Stimulated activated naive CD8-positive, alpha-beta T cell treated with anti-CD3 and anti-CD28 coated beads, Interleukin-15, Interleukin-2, amounts not matched to agents 100 ng/mL and 50 ng/mL, for 24 hours (primary cell): ENCODE data around the gene BRF1.
"Not testable (repeated sequence)": the region's sequence is repeated elsewhere in the genome, so short reads cannot be mapped to it uniquely, and the experiment has no call there.

Experiments used
- H3K27ac Mint-ChIP-seq: one replicate; pipeline ENCODE4 v1.8.0; 2021; ENCODE audit warnings: mild to moderate bottlenecking, mixed read lengths
- H3K27me3 Mint-ChIP-seq: one replicate; pipeline ENCODE4 v1.8.0; 2021; ENCODE audit warnings: mixed read lengths
- H3K36me3 Mint-ChIP-seq: one replicate; pipeline ENCODE4 v1.8.0; 2021; ENCODE audit warnings: low read depth, mixed read lengths
- H3K4me1 Mint-ChIP-seq: one replicate; pipeline ENCODE4 v1.8.0; 2021; ENCODE audit warnings: low read depth, mixed read lengths
- H3K4me3 Mint-ChIP-seq: one replicate; pipeline ENCODE4 v1.8.0; 2021; ENCODE audit warnings: mild to moderate bottlenecking, mixed read lengths
- H3K9me3 Mint-ChIP-seq: one replicate; pipeline ENCODE4 v1.8.0; 2021; ENCODE audit warnings: mixed read lengths

BRF1 gene

DNA sequence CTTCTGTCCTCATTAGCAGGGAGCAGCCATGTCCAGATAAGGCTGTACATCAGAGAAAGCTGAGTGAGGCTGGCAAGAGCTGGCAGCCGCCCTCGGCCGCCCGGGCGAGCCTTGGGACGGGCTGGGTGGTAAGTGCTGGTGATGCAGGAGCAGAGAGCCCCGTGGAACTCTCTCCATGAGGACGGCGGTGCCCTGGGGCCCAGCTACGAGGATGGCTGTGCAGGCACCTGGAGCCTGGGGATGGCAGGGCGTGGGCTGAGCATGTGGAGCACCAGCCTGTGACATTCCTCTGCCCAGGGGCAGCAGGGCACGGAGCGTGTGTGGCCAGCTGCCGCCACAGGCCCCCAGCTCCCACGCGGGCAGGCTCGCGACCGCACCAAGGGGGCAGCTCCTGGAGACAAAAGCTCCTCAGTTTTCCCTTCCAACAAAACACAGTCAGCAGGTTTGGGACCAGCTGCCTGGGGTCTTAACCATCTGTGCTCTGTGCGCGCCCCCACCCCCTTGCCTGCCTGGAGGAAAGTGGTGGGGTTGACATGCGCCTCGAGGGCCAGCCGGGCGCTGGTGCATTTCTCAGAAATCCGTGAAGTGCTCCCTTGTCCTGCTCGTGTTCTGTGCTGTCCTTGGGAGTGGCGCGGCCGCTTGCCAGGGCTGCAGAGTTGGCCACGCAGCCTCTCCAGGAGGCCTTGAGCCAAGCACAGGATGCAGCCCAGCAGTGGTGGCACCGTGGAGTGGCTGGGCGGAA is 35.1 kb upstream of the BRF1 start:
- Mint-ChIP-seq H3K9me3 (no peaks in the 10 kb centered on the region), H3K4me3 (no peak overlapping the region), H3K36me3 (no peaks in the 10 kb centered on the region), H3K27me3 (no peaks in the 10 kb centered on the region), H3K4me1 (peaks cover 13% of the 10 kb centered on the region), H3K27ac (no peak overlapping the region)

DNA sequence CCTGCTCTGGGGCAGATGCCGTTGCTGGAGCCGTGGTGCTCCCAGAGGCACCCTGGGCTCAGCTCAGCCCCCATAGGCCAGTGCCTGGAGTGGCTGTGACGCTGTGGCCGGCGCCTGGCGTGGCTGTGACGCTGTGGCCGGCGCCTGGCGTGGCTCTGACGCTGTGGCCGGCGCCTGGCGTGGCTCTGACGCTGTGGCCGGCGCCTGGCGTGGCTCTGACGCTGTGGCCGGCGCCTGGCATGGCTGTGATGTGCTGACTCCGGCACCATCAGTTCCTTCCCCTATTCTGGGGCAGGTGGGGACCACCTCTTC is 34.4 kb upstream of the BRF1 start:
- H3K9me3 Mint-ChIP-seq, H3K4me3 Mint-ChIP-seq, H3K27ac Mint-ChIP-seq, H3K36me3 Mint-ChIP-seq, H3K27me3 Mint-ChIP-seq: not testable (repeated sequence)
- H3K4me1 Mint-ChIP-seq = peaks cover 14% of the 10 kb centered on the region

DNA sequence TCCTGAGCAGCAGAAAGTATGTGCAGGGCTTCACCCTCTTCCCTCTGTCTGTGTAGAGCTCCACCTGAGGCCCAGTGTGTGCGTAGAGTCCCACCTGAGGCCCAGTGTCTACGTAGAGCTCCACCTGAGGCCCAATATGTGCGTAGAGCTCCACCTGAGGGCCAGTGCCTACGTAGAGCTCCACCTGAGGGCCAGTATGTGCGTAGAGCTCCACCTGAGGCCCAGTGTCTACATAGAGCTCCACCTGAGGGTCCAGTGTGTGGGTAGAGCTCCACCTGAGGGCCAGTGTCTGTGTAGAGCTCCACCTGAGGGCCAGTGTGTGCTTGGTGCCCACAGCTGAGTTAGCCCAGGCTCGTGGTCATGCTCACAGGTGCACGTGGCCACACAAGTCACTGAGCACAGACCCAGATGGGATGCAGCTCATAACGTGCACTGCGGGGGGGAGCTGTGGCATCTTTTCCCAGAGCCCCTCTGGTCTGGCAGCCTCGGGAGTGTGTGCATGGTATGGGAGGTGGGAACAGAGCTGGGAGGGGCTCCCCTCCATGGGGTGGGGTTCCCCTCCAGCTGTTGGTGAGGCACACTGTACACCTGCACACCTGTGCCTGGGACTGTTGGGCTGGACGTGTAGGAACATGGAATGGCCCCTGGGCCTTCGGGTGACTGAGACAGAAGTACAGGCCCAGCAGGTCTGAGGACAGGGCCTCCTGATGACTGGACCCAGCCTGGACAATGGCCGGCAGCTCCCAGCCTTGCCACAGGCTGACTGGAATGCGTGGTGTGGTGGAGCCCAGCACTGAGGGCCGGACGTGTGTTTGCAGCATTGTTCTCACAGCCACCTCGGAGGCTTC is 33.8 kb upstream of the BRF1 start:
- no peaks in the 10 kb centered on the region for H3K36me3 Mint-ChIP-seq
- no peaks in the 10 kb centered on the region for H3K27me3 Mint-ChIP-seq
- no peak overlapping the region for H3K27ac Mint-ChIP-seq
- H3K9me3 Mint-ChIP-seq = no peaks in the 10 kb centered on the region
- H3K4me3 Mint-ChIP-seq = no peak overlapping the region
- peaks cover 14% of the 10 kb centered on the region for H3K4me1 Mint-ChIP-seq

DNA sequence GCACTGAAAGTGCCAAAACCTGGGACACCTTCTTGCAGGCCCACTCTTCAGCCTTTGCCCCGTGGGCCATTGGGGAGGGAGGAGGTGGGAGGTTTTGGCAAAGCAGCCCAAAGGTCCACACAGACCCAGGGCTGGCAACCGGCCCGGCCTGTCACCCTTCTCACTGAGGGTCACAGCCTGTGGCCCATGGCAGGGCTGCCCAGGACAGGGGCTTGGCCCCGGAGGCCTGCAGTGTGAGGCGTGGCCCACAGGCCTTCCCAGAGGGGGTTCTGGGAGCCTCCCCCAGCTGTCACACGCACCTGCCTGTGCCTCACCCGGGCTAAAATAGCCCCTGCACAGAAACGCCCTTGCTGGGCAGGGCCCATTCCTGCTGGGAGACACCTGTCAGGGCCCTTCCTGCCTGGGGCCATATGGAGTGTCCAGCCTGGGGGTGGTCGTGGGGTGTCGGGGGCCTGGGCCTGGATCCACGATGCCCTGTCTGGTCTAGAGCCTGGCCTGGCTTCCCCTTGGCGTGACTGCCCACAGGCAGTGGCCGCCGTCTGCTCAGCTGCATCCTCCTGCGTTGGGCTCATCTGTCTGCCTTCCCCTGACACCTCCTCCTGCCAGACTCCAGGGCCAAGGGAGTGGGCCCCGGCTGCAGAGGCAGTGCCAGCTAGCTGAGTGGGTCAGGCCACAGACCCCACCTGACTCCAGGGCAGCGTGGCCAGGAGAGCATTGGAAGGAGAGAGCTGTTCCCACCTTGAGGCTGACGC is 33.0 kb upstream of the BRF1 start:
- H3K27me3 Mint-ChIP-seq = no peaks in the 10 kb centered on the region
- H3K9me3 Mint-ChIP-seq = no peaks in the 10 kb centered on the region
- peaks cover 14% of the 10 kb centered on the region for H3K4me1 Mint-ChIP-seq
- H3K27ac Mint-ChIP-seq = no peak overlapping the region
- no peak overlapping the region for H3K4me3 Mint-ChIP-seq
- H3K36me3 Mint-ChIP-seq = no peaks in the 10 kb centered on the region

GRCh38 chr14:105333020-105333490 is 32.3 kb upstream of the BRF1 start:
- no peaks in the 10 kb centered on the region for H3K9me3 Mint-ChIP-seq
- H3K27ac Mint-ChIP-seq = no peak overlapping the region
- no peak overlapping the region for H3K4me3 Mint-ChIP-seq
- H3K36me3 Mint-ChIP-seq = no peaks in the 10 kb centered on the region
- H3K27me3 Mint-ChIP-seq = no peaks in the 10 kb centered on the region
- peaks cover 18% of the 10 kb centered on the region for H3K4me1 Mint-ChIP-seq

GRCh38 chr14:105332350-105332874 is 31.6 kb upstream of the BRF1 start:
- no peak overlapping the region for H3K4me3 Mint-ChIP-seq
- no peaks in the 10 kb centered on the region for H3K27me3 Mint-ChIP-seq
- no peaks in the 10 kb centered on the region for H3K36me3 Mint-ChIP-seq
- peaks cover 18% of the 10 kb centered on the region for H3K4me1 Mint-ChIP-seq
- no peaks in the 10 kb centered on the region for H3K9me3 Mint-ChIP-seq
- no peak overlapping the region for H3K27ac Mint-ChIP-seq

DNA sequence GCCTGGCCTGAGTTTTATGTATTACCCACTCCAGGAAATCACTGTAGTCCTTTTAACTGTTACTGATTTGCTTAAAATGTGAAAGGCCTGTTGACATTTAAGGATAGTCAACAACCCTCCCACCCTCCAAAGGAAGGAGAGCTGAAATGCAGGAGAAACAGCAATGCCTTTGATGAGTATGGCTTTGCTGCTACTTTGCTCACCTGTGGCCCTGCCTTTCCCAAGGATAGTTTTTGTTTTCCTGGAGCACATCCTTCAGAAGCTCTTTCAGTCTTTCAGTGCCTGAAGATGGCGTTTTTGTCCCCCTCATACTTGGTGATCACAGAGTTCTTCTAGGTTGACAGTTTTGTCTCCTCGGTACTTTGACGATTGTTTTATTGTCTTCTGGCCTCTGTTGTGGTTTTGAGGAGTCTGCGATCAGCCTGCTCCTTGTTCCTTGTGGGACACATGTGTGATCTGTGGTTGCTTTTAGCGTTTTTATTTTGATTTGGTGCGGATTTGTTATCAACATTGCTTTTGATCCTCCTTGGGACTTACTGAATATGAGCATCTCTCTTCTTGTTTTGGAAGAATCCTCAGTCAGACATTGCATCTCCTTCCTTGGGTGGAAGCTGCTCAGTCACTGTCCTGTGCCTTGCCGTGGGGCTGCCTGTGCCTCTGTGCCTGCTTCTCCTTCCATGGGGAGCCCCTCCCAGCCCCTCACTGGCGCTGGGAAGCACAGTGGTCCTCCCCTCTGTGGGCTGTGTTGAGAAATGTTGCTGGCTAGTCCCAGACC is 31.0 kb upstream of the BRF1 start:
- H3K36me3 Mint-ChIP-seq = no peaks in the 10 kb centered on the region
- peak overlapping the region; percentile 0 for H3K27ac Mint-ChIP-seq

DNA sequence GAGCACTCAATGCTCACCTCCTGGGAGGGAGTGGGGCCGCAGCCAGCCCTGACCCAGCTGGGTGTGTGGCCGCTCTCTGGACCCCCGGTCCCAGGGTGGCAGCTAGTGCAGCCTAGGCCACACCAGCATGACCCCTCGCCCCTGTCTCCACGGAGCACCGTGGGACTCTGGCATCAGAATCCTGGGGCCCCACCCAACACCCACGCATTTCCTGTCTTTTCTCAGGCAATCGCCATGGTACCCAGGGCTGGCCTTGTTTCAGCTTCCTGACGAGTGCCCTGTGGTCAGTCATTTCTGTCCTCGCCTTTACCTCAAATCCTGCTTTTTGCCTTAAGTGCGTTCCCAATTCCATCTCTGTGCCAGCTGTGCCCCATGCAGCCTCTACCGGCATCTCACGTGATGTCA is 29.7 kb upstream of the BRF1 start:
- Mint-ChIP-seq H3K36me3 (no peaks in the 10 kb centered on the region), H3K27me3 (no peaks in the 10 kb centered on the region), H3K9me3 (no peaks in the 10 kb centered on the region), H3K4me3 (no peak overlapping the region), H3K4me1 (peaks cover 18% of the 10 kb centered on the region), H3K27ac (no peak overlapping the region)

More for the DNA sequence above, 31.0 kb upstream of the BRF1 start:
- Mint-ChIP-seq H3K27me3 (no peaks in the 10 kb centered on the region), H3K9me3 (no peaks in the 10 kb centered on the region), H3K4me1 (peaks cover 18% of the 10 kb centered on the region), H3K4me3 (no peak overlapping the region)

- Mint-ChIP-seq H3K27ac (no peak overlapping the region), H3K36me3 (no peaks in the 10 kb centered on the region), H3K4me3 (no peak overlapping the region), H3K4me1 (peaks cover 18% of the 10 kb centered on the region), H3K9me3 (no peaks in the 10 kb centered on the region), H3K27me3 (no peaks in the 10 kb centered on the region)
Observed at GRCh38 chr14:105329411-105330150, 28.8 kb upstream of the BRF1 start.

- Mint-ChIP-seq H3K4me3 (no peak overlapping the region), H3K27ac (no peak overlapping the region), H3K36me3 (no peaks in the 10 kb centered on the region), H3K9me3 (no peaks in the 10 kb centered on the region), H3K27me3 (no peaks in the 10 kb centered on the region), H3K4me1 (peaks cover 18% of the 10 kb centered on the region)
Observed at GRCh38 chr14:105328678-105329390, 28.0 kb upstream of the BRF1 start.

GRCh38 chr14:105328070-105328677 is 27.4 kb upstream of the BRF1 start:
- Mint-ChIP-seq H3K36me3 (no peaks in the 10 kb centered on the region), H3K4me3 (no peak overlapping the region), H3K9me3 (no peaks in the 10 kb centered on the region), H3K4me1 (peaks cover 18% of the 10 kb centered on the region), H3K27ac (no peak overlapping the region), H3K27me3 (no peaks in the 10 kb centered on the region)

GRCh38 chr14:105327695-105328045 is 26.9 kb upstream of the BRF1 start:
- not testable (repeated sequence) for H3K27ac Mint-ChIP-seq, H3K9me3 Mint-ChIP-seq, H3K27me3 Mint-ChIP-seq, H3K36me3 Mint-ChIP-seq, H3K4me3 Mint-ChIP-seq
- H3K4me1 Mint-ChIP-seq = peaks cover 18% of the 10 kb centered on the region
